Trophoblast cell (in vitro differentiated cells and primary cell): ENCODE results near the gene INPP1.
A peak's percentile ranks its signal among the peaks of the same experiment; 100 is the strongest.

ENCODE experiments used
- DNase-seq, 2 donors: peaks; one replicate each; pipeline ENCODE4 v3.0.0-alpha.2; 2016
- H2AFZ ChIP-seq: 2 replicates; pipeline ENCODE4 v1.6.1; 2013; ENCODE audit warnings: low read length, moderate library complexity, mild to moderate bottlenecking; ENCODE audit not compliant: insufficient read depth, poor library complexity
- H2AK5ac ChIP-seq: 2 replicates; pipeline ENCODE4 v1.6.1; 2013; ENCODE audit warnings: mild to moderate bottlenecking, low read length
- H2BK120ac ChIP-seq: 2 replicates; pipeline ENCODE4 v1.6.1; 2013; ENCODE audit warnings: low read length, mild to moderate bottlenecking, moderate library complexity; ENCODE audit not compliant: insufficient read depth, poor library complexity
- H2BK12ac ChIP-seq: 2 replicates; pipeline ENCODE4 v1.6.1; 2013; ENCODE audit warnings: mild to moderate bottlenecking, low read length, moderate library complexity
- H2BK5ac ChIP-seq: 2 replicates; pipeline ENCODE4 v1.6.1; 2013; ENCODE audit warnings: low read length, low read depth, moderate library complexity, mild to moderate bottlenecking; ENCODE audit not compliant: poor library complexity
- H3K14ac ChIP-seq: 2 replicates; pipeline ENCODE4 v1.6.1; 2013; ENCODE audit warnings: mild to moderate bottlenecking, low read length
- H3K18ac ChIP-seq: 2 replicates; pipeline ENCODE4 v1.6.1; 2013; ENCODE audit warnings: mild to moderate bottlenecking, low read length
- H3K23ac ChIP-seq: 2 replicates; pipeline ENCODE4 v1.6.1; 2013; ENCODE audit warnings: low read length
- H3K27ac ChIP-seq: 2 replicates; pipeline ENCODE4 v1.5.1; 2013; ENCODE audit warnings: low read depth, mild to moderate bottlenecking, inconsistent platforms, low read length, moderate library complexity
- H3K27me3 ChIP-seq: 2 replicates; pipeline ENCODE4 v1.6.1; 2013; ENCODE audit warnings: inconsistent platforms, mild to moderate bottlenecking, low read length, moderate library complexity; ENCODE audit not compliant: insufficient read depth
- H3K36me3 ChIP-seq, 2 experiments: 1 replicate in 1 of 2; 2 replicates in 1 of 2; pipeline ENCODE4 v1.6.1; 2013; ENCODE audit warnings: low read length in 2 of 2, mild to moderate bottlenecking in 2 of 2, moderate library complexity in 1 of 2; ENCODE audit not compliant: insufficient read depth in 2 of 2, control insufficient read depth in 1 of 2
- H3K4ac ChIP-seq: 2 replicates; pipeline ENCODE4 v1.6.1; 2013; ENCODE audit warnings: low read depth, mild to moderate bottlenecking, low read length, moderate library complexity
- H3K4me1 ChIP-seq, 2 experiments: 1 replicate in 1 of 2; 2 replicates in 1 of 2; pipeline ENCODE4 v1.6.1; 2013; ENCODE audit warnings: low read length in 2 of 2, mild to moderate bottlenecking in 2 of 2, moderate library complexity in 1 of 2; ENCODE audit not compliant: insufficient read depth in 2 of 2, control insufficient read depth in 1 of 2
- H3K4me2 ChIP-seq: 2 replicates; pipeline ENCODE4 v1.6.1; 2013; ENCODE audit warnings: inconsistent platforms, mild to moderate bottlenecking, low read length, moderate library complexity
- H3K4me3 ChIP-seq: 2 replicates; pipeline ENCODE4 v1.5.1; 2013; ENCODE audit warnings: mild to moderate bottlenecking, low read depth, low read length, inconsistent platforms
- H3K79me1 ChIP-seq: one replicate; pipeline ENCODE4 v1.6.1; 2013; ENCODE audit warnings: low read length
- H3K79me2 ChIP-seq: 2 replicates; pipeline ENCODE4 v1.6.1; 2013; ENCODE audit warnings: low read length, mild to moderate bottlenecking; ENCODE audit not compliant: control insufficient read depth, insufficient read depth, poor library complexity
- H3K9ac ChIP-seq: 2 replicates; pipeline ENCODE4 v1.6.1; 2013; ENCODE audit warnings: mild to moderate bottlenecking, low read length
- H3K9me3 ChIP-seq: 2 replicates; pipeline ENCODE4 v1.6.1; 2013; ENCODE audit warnings: low read depth, mild to moderate bottlenecking, control low read depth, inconsistent platforms, low read length; ENCODE audit not compliant: insufficient read depth
- H4K12ac ChIP-seq: 2 replicates; pipeline ENCODE4 v1.6.1; 2013; ENCODE audit warnings: low read depth, mild to moderate bottlenecking, low read length, moderate library complexity
- H4K8ac ChIP-seq: 2 replicates; pipeline ENCODE4 v1.6.1; 2013; ENCODE audit warnings: low read depth, mild to moderate bottlenecking, low read length, moderate library complexity
- H4K91ac ChIP-seq: one replicate; pipeline ENCODE4 v1.6.1; 2013; ENCODE audit warnings: low read depth, mild to moderate bottlenecking, low read length, moderate library complexity
- WGBS: extraction: QIAGEN DNeasy Blood & Tissue Kit; methylation state at CpG from one replicate; pipeline ENCODE4 v1.1.7; 2013; ENCODE audit warnings: missing lambda C conversion rate; ENCODE audit not compliant: insufficient read length, insufficient coverage; ENCODE audit errors: extremely low coverage; 5-methylcytosine and 5-hydroxymethylcytosine counted together

Gene INPP1

DNA sequence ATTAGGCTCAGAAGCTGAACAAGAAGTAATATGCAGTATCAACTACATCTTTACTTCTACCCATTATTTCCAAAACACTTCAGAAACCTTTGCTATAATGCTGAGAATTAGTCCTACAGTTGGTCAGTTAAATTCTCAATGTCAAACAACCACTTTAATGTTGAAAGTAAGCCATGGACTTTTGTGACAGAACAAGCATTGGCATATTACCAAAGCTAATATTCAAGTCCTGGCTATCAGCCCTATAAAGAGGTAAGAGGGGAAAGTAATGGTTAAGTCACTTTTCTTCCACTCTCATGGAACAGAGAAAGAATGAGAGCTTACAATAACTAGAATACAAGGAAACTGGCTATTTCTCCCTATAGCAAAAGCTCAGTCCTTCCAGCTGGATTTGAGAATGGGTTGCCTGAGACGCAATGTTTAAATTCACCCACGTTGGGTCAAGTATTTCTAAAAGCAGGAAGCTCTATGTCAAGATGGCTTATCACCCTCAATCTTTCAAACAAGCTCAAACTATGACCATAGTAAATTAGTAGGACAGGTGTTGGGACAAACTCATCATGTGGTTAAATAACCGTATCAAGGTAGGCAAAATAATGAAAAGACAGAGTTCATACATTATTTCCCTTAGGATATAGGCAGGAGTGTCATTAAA, 33.3 kb downstream of the INPP1 start:
- no peak overlapping the region for H2BK120ac ChIP-seq
- H3K9ac ChIP-seq = no peak overlapping the region
- H3K4me3 ChIP-seq = no peak overlapping the region
- H3K4ac ChIP-seq = no peak overlapping the region
- no peak overlapping the region for H2AK5ac ChIP-seq
- H3K36me3 ChIP-seq = no peaks in the 10 kb centered on the region
- no peak overlapping the region for H4K12ac ChIP-seq
- no peak overlapping the region for H3K23ac ChIP-seq
- no peak overlapping the region for H2BK5ac ChIP-seq
- no peak for DNase-seq
- H4K8ac ChIP-seq = no peak overlapping the region
- H3K79me2 ChIP-seq = no peaks in the 10 kb centered on the region
- no peak overlapping the region for H3K4me2 ChIP-seq
- H2AFZ ChIP-seq = no peak overlapping the region
- no peaks in the 10 kb centered on the region for H3K79me1 ChIP-seq
- H3K4me1 ChIP-seq = no peaks in the 10 kb centered on the region
- H3K27ac ChIP-seq = no peak overlapping the region
- H3K18ac ChIP-seq = no peak overlapping the region
- H3K27me3 ChIP-seq = no peaks in the 10 kb centered on the region
- no peak overlapping the region for H2BK12ac ChIP-seq
- H3K9me3 ChIP-seq = no peaks in the 10 kb centered on the region
- WGBS = no CpG with 5 or more reads among the region's 3 CpGs
- H4K91ac ChIP-seq = no peak overlapping the region
- H3K14ac ChIP-seq = no peak overlapping the region

DNA sequence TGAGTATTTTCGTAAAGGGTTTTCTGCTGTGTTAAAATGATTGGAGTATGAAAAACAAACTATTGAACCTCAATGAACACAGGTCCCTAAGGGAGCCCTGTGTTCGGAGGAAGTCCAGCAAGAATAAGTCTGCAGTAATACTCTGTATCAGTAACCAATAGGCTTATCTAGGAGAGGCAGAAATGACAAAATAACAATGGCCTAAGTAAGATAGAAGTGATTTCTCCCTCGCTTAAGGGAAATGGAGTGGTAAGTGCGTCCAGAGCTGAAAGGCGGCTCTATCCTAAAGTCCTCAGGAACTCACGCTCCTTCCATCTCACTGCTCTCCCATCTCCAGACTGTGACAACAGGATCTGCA, 35.5 kb downstream of the INPP1 start:
- no peak overlapping the region for H3K4ac ChIP-seq
- no peaks in the 10 kb centered on the region for H3K27me3 ChIP-seq
- H4K91ac ChIP-seq = no peak overlapping the region
- H4K12ac ChIP-seq = no peak overlapping the region
- H2AFZ ChIP-seq = no peak overlapping the region
- no peak overlapping the region for H2BK12ac ChIP-seq
- no peak overlapping the region for H3K14ac ChIP-seq
- no peak overlapping the region for H3K9ac ChIP-seq
- H3K9me3 ChIP-seq = no peaks in the 10 kb centered on the region
- H3K4me3 ChIP-seq = no peak overlapping the region
- H3K23ac ChIP-seq = no peak overlapping the region
- H4K8ac ChIP-seq = no peak overlapping the region
- H2BK120ac ChIP-seq = no peak overlapping the region
- DNase-seq = no peak
- H2BK5ac ChIP-seq = no peak overlapping the region
- no peak overlapping the region for H3K27ac ChIP-seq
- no peak overlapping the region for H3K18ac ChIP-seq
- H3K4me1 ChIP-seq = no peaks in the 10 kb centered on the region
- H2AK5ac ChIP-seq = no peak overlapping the region
- no peaks in the 10 kb centered on the region for H3K79me1 ChIP-seq
- no peaks in the 10 kb centered on the region for H3K36me3 ChIP-seq
- WGBS = no CpG with 5 or more reads among the region's 6 CpGs
- H3K4me2 ChIP-seq = no peak overlapping the region
- H3K79me2 ChIP-seq = no peaks in the 10 kb centered on the region

DNA sequence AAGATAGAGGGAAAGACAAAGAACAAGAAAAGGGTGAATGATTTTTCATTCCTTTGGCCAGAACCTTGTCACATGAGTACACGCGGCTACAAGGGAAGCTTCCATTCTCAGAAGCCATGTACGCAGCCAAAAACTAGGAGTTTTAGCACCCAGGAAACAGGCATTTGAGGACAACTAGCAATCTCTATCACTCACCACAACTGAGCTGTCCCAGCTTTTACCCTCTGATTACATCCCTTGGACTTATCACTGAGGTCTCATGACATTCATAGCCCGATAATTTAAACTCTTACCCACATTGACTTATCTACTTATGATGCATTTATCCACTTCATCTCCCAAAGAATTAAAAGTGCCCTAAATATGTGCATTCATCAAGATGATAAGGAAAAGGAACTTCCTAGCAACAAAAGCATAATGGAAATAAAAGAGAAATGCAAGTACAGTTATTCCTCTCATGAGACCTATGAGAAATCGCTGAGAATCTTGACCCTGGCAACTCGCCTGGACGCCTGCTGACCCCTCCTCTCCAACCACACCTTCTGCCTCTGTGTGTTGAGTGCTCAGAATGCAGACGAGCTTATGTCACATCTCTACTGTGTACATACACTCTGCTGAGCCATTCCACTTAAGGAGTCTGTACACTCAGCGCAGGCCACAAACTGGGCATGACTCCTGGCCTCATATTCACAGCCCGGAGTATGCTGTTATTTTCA, 36.0 kb downstream of the INPP1 start:
- no peak overlapping the region for H2AFZ ChIP-seq
- WGBS = no CpG with 5 or more reads among the region's 10 CpGs
- no peak overlapping the region for H2BK5ac ChIP-seq
- no peaks in the 10 kb centered on the region for H3K27me3 ChIP-seq
- H4K8ac ChIP-seq = no peak overlapping the region
- H3K4ac ChIP-seq = no peak overlapping the region
- no peaks in the 10 kb centered on the region for H3K79me1 ChIP-seq
- H3K27ac ChIP-seq = no peak overlapping the region
- no peaks in the 10 kb centered on the region for H3K9me3 ChIP-seq
- no peaks in the 10 kb centered on the region for H3K4me1 ChIP-seq
- no peak overlapping the region for H3K18ac ChIP-seq
- no peak overlapping the region for H2AK5ac ChIP-seq
- no peak overlapping the region for H3K14ac ChIP-seq
- H2BK12ac ChIP-seq = no peak overlapping the region
- no peaks in the 10 kb centered on the region for H3K79me2 ChIP-seq
- H4K12ac ChIP-seq = no peak overlapping the region
- H3K9ac ChIP-seq = no peak overlapping the region
- H3K4me2 ChIP-seq = no peak overlapping the region
- H3K23ac ChIP-seq = no peak overlapping the region
- H2BK120ac ChIP-seq = no peak overlapping the region
- no peaks in the 10 kb centered on the region for H3K36me3 ChIP-seq
- no peak overlapping the region for H4K91ac ChIP-seq
- no peak overlapping the region for H3K4me3 ChIP-seq
- DNase-seq = peak; percentile 85 to 88

DNA sequence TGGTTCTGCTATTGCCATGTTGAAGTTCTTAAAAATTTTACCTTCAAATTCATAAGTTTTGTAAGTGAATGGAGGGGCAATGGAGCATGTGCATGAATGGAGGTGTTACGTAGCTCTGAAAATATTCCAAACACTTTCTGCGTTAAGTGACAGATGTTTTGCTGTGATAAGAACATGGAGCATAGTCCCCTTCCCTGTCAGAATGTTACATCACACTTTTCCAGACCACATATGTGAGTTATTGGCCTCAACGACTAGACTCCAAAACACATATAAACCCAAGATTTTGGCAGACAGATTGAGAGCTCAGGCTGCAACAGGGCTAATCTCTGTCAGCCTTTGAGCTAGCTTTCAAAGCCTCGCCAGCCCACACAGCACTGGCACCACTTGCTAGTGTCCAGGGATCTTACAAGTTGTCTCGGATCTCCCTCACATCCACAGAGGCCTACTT, 37.6 kb downstream of the INPP1 start:
- H4K12ac ChIP-seq = no peak overlapping the region

More for the DNA sequence above, 37.6 kb downstream of the INPP1 start:
- no CpG with 5 or more reads among the region's 5 CpGs for WGBS
- H3K18ac ChIP-seq = no peak overlapping the region
- peak; percentile 32 to 82 for DNase-seq
- H3K27ac ChIP-seq = no peak overlapping the region
- H3K9ac ChIP-seq = no peak overlapping the region
- no peak overlapping the region for H3K23ac ChIP-seq
- H2BK120ac ChIP-seq = no peak overlapping the region
- no peak overlapping the region for H2AK5ac ChIP-seq
- no peak overlapping the region for H2BK5ac ChIP-seq
- no peak overlapping the region for H3K4ac ChIP-seq
- no peaks in the 10 kb centered on the region for H3K4me1 ChIP-seq
- H3K14ac ChIP-seq = no peak overlapping the region
- no peak overlapping the region for H3K4me2 ChIP-seq
- H3K79me1 ChIP-seq = no peaks in the 10 kb centered on the region
- H3K4me3 ChIP-seq = no peak overlapping the region
- H3K36me3 ChIP-seq = no peaks in the 10 kb centered on the region
- no peaks in the 10 kb centered on the region for H3K27me3 ChIP-seq
- no peak overlapping the region for H4K8ac ChIP-seq
- no peaks in the 10 kb centered on the region for H3K9me3 ChIP-seq
- no peak overlapping the region for H2AFZ ChIP-seq
- H3K79me2 ChIP-seq = no peaks in the 10 kb centered on the region
- H4K91ac ChIP-seq = no peak overlapping the region
- no peak overlapping the region for H2BK12ac ChIP-seq
